Endodermal cell (in vitro differentiated cells): ENCODE data around the gene TSKS. TPM values are rescaled to one million over a fixed set of nuclear protein-coding genes. Genes with fewer than 3 reads are reported as not detected.

Experiments used
- DNase-seq: peaks from one replicate; pipeline ENCODE4 v3.0.0-alpha.2; 2017
- H3K27ac ChIP-seq: 2 replicates; pipeline ENCODE4 v1.5.1; 2013; ENCODE audit warnings: mild to moderate bottlenecking, low read depth, low read length, moderate library complexity
- H3K27me3 ChIP-seq: 2 replicates; pipeline ENCODE4 v1.6.1; 2013; ENCODE audit warnings: mild to moderate bottlenecking, low read length, moderate library complexity; ENCODE audit not compliant: insufficient read depth, control insufficient read depth, poor library complexity, severe bottlenecking
- H3K36me3 ChIP-seq: 2 replicates; pipeline ENCODE4 v1.7.0; 2013; ENCODE audit warnings: mild to moderate bottlenecking, low read length, moderate library complexity; ENCODE audit not compliant: control insufficient read depth, insufficient read depth
- H3K4me1 ChIP-seq: one replicate; pipeline ENCODE4 v1.7.0; 2013; ENCODE audit warnings: low read length; ENCODE audit not compliant: control insufficient read depth, insufficient read depth
- H3K4me3 ChIP-seq: 2 replicates; pipeline ENCODE4 v1.5.1; 2013; ENCODE audit warnings: mild to moderate bottlenecking, low read length, moderate library complexity
- H3K9ac ChIP-seq: 2 replicates; pipeline ENCODE4 v1.6.1; 2013; ENCODE audit warnings: mild to moderate bottlenecking, low read length, moderate library complexity; ENCODE audit not compliant: poor library complexity, severe bottlenecking; ENCODE audit errors: extremely low read depth
- H3K9me3 ChIP-seq: 2 replicates; pipeline ENCODE4 v1.6.1; 2013; ENCODE audit warnings: mild to moderate bottlenecking, low read length, moderate library complexity; ENCODE audit not compliant: control insufficient read depth
- H3K27ac Mint-ChIP-seq: 2 replicates; pipeline ENCODE4 v1.8.0; 2020; ENCODE audit warnings: mixed read lengths
- H3K27me3 Mint-ChIP-seq: 2 replicates; pipeline ENCODE4 v1.8.0; 2021; ENCODE audit warnings: mild to moderate bottlenecking, mixed read lengths; ENCODE audit not compliant: insufficient read depth
- H3K36me3 Mint-ChIP-seq: 2 replicates; pipeline ENCODE4 v1.8.0; 2020; ENCODE audit warnings: low read depth, mixed read lengths
- H3K4me1 Mint-ChIP-seq: 2 replicates; pipeline ENCODE4 v1.8.0; 2020; ENCODE audit warnings: mixed read lengths
- H3K4me3 Mint-ChIP-seq: 2 replicates; pipeline ENCODE4 v1.8.0; 2020; ENCODE audit warnings: mild to moderate bottlenecking, moderate library complexity, mixed read lengths
- H3K9me3 Mint-ChIP-seq: 2 replicates; pipeline ENCODE4 v1.8.0; 2020; ENCODE audit warnings: mild to moderate bottlenecking, mixed read lengths
- WGBS, 2 experiments: methylation state at CpG; one replicate each; pipeline versions ENCODE4 v1.1.5 to v1.1.7; 2013; ENCODE audit warnings: missing lambda C conversion rate in 2 of 2, mixed read lengths in 1 of 2; ENCODE audit not compliant: insufficient coverage in 1 of 2, insufficient read length in 1 of 2; 5-methylcytosine and 5-hydroxymethylcytosine counted together
- total RNA-seq, 2 donors: library from RNA; stranded (reverse); fragmentation: NEBNext Ultra II Directional in 1 of 2; extraction: Animal tissue kit (Norgen Biotek cat#: 25700) in 1 of 2; gene quantifications; 2 replicates in 1 of 2; 3 replicates in 1 of 2; pipeline ENCODE4 v1.2.1, GENCODE V29; 2021
- TF ChIP-seq, protein P1 (sequence below): fragments of 200-600 bp; sonication (generic); conservative IDR thresholded peaks from 2 replicates; pipeline ENCODE4 v1.5.0; 2021; ENCODE audit warnings: antibody characterized with exemption, mild to moderate bottlenecking

The TSKS gene
- total RNA-seq, 2 donors from 2014 or later, result 0.31 TPM; not detected in 1

DNA sequence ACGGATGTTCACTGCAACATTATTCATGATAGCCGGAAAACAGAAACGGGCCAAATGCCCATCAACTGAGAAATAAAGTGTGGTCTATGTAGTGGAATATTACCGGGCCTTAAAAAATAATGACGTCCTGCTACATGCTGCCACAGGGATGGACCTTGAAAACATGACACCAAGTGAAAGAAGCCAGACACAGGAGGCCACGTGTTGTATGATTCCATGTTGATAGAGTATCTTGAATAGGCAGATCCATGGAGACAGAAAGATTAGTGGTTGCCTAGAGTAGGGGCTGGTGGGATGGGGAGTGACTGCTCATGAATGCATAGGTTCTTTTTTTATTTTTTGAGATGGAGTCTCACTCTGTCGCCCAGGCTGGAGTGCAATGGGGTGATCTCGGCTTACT, 7.4 kb upstream of the TSKS start:
- Mint-ChIP-seq H3K27ac (no peak overlapping the region), H3K9me3 (no peaks in the 10 kb centered on the region), H3K4me3 (no peak overlapping the region), H3K4me1 (peaks cover 13% of the 10 kb centered on the region), H3K36me3 (peaks cover 10% of the 10 kb centered on the region), H3K27me3 (no peaks in the 10 kb centered on the region)
- peaks cover 6% of the 10 kb centered on the region for H3K36me3 ChIP-seq
- no peak overlapping the region for H3K9ac ChIP-seq
- no peak overlapping the region for H3K4me3 ChIP-seq
- DNase-seq, result no peak
- no peaks in the 10 kb centered on the region for H3K9me3 ChIP-seq
- 91 to 94% methylated on average over 8 of the region's 8 CpGs for WGBS, 2 experiments
- H3K4me1 ChIP-seq, result no peaks in the 10 kb centered on the region
- TF ChIP-seq, protein P1, sequence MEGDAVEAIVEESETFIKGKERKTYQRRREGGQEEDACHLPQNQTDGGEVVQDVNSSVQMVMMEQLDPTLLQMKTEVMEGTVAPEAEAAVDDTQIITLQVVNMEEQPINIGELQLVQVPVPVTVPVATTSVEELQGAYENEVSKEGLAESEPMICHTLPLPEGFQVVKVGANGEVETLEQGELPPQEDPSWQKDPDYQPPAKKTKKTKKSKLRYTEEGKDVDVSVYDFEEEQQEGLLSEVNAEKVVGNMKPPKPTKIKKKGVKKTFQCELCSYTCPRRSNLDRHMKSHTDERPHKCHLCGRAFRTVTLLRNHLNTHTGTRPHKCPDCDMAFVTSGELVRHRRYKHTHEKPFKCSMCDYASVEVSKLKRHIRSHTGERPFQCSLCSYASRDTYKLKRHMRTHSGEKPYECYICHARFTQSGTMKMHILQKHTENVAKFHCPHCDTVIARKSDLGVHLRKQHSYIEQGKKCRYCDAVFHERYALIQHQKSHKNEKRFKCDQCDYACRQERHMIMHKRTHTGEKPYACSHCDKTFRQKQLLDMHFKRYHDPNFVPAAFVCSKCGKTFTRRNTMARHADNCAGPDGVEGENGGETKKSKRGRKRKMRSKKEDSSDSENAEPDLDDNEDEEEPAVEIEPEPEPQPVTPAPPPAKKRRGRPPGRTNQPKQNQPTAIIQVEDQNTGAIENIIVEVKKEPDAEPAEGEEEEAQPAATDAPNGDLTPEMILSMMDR, result no peak
- H3K27ac ChIP-seq, result no peak overlapping the region
- H3K27me3 ChIP-seq, result no peaks in the 10 kb centered on the region

GRCh38 chr19:49767967-49768581, 5.0 kb upstream of the TSKS start:
- Mint-ChIP-seq H3K27ac (peak overlapping the region; percentile 88), H3K9me3 (peaks cover 2% of the 10 kb centered on the region), H3K36me3 (peaks cover 10% of the 10 kb centered on the region), H3K4me3 (peak overlapping the region; percentile 89), H3K27me3 (no peaks in the 10 kb centered on the region), H3K4me1 (peaks cover 14% of the 10 kb centered on the region)
- Histone ChIP-seq H3K9me3 (no peaks in the 10 kb centered on the region), H3K27me3 (no peaks in the 10 kb centered on the region), H3K27ac (no peak overlapping the region), H3K4me3 (peak overlapping the region; percentile 97), H3K9ac (peak overlapping the region; percentile 77), H3K36me3 (no peaks in the 10 kb centered on the region), H3K4me1 (no peaks in the 10 kb centered on the region)
- 75 to 83% methylated on average over 11 to 12 of the region's 12 CpGs for WGBS, 2 experiments
- no peak for DNase-seq
- TF ChIP-seq, protein P1, result no peak

DNA sequence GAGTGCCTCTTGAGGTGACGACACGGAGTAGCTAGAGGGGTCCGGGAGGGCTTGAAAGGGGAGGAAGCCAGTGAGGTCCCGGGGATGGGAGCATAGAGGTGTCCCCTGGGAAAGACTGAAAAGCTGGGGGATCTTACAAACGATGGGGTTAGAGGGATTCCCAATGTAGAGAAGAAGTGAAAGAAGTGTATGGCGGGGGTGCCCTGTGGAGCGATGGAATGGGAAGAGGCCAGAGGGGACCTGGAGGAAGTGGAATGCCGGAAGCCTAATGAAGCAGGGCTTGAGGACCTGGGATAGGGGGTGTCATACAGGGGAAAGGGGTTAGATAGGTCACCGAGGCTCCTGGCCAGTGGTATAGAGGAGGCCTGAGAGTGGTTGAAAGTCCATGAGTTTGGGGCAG, 4.3 kb upstream of the TSKS start:
- Mint-ChIP-seq H3K36me3 (peaks cover 10% of the 10 kb centered on the region), H3K27me3 (no peaks in the 10 kb centered on the region)
- WGBS, 2 experiments, result 8 to 9% methylated on average over 7 to 9 of the region's 9 CpGs

More for the DNA sequence above, 4.3 kb upstream of the TSKS start:
- TF ChIP-seq, protein P1, result no peak
- Histone ChIP-seq H3K9ac (peak overlapping the region; percentile 77), H3K27ac (no peak overlapping the region), H3K4me3 (peak overlapping the region; percentile 97), H3K9me3 (no peaks in the 10 kb centered on the region), H3K36me3 (no peaks in the 10 kb centered on the region), H3K27me3 (no peaks in the 10 kb centered on the region), H3K4me1 (no peaks in the 10 kb centered on the region)
- peaks cover 14% of the 10 kb centered on the region for H3K4me1 Mint-ChIP-seq
- peak; percentile 58 for DNase-seq
- H3K27ac Mint-ChIP-seq, result peak overlapping the region; percentile 88
- H3K9me3 Mint-ChIP-seq, result peaks cover 2% of the 10 kb centered on the region
- H3K4me3 Mint-ChIP-seq, result peak overlapping the region; percentile 89
